PC-9 (cell line): ENCODE results near the gene IPPK.

ENCODE experiments used
- CTCF ChIP-seq: fragments of 200-600 bp; sonication (generic); conservative IDR thresholded peaks from 2 replicates; pipeline ENCODE4 v1.6.1; 2017; ENCODE audit warnings: mixed run types, antibody characterized with exemption, mild to moderate bottlenecking, moderate library complexity
- EZH2 ChIP-seq: fragments of 200-600 bp; sonication (generic); IDR thresholded peaks from 2 replicates; pipeline ENCODE4 v1.8.0; 2017; ENCODE audit warnings: antibody characterized with exemption, low read depth

- TF ChIP-seq CTCF (no peak), EZH2 (no peak)
Observed at GRCh38 chr9:92614123-92614510, 55.8 kb downstream of the IPPK start.
